Heart left ventricle (tissue), 16 donors: ENCODE results near the gene RAB44. TPM values are rescaled to one million over a fixed set of nuclear protein-coding genes. Genes with fewer than 3 reads are reported as not detected.

ENCODE experiments used
- ATAC-seq, 4 donors: fragments of 200-7000 bp; cut with Tn5 transposase; one replicate each; pipeline ENCODE4 v1.9.1; 2020 to 2022; ENCODE audit warnings: moderate library complexity in 4 of 4, mild to moderate bottlenecking in 3 of 4, moderate number of reproducible peaks in 1 of 4
- DNase-seq, 5 donors: peaks; one replicate each; pipeline ENCODE4 v3.0.0-alpha.2; 2020
- H3K27ac ChIP-seq, 12 donors: fragments of 200-600 bp; sonication (generic) in 4 of 12; one replicate each; pipeline versions ENCODE4 v1.5.0 to v1.8.0; 2016 to 2022; ENCODE audit warnings: mild to moderate bottlenecking in 2 of 12
- H3K27me3 ChIP-seq, 9 donors: fragments of 200-600 bp; sonication (generic) in 2 of 9; one replicate each; pipeline versions ENCODE4 v1.5.1 to v1.8.0; 2016 to 2022; ENCODE audit warnings: mild to moderate bottlenecking in 3 of 9
- H3K36me3 ChIP-seq, 9 donors: fragments of 200-600 bp; sonication (generic) in 2 of 9; one replicate each; pipeline versions ENCODE4 v1.5.0 to v1.8.0; 2018 to 2022; ENCODE audit warnings: mild to moderate bottlenecking in 2 of 9
- H3K4me1 ChIP-seq, 12 donors: fragments of 200-600 bp; sonication (generic) in 4 of 12; one replicate each; pipeline versions ENCODE4 v1.5.0 to v1.8.0; 2016 to 2022; ENCODE audit warnings: mild to moderate bottlenecking in 3 of 12
- H3K4me3 ChIP-seq, 12 donors: fragments of 200-600 bp; sonication (generic) in 4 of 12; one replicate each; pipeline versions ENCODE4 v1.5.0 to v1.8.0; 2017 to 2022; ENCODE audit warnings: mild to moderate bottlenecking in 9 of 12, moderate library complexity in 4 of 12
- H3K9me3 ChIP-seq, 12 donors: fragments of 200-600 bp; sonication (generic) in 4 of 12; one replicate each; pipeline versions ENCODE4 v1.5.0 to v1.8.0; 2016 to 2022; ENCODE audit warnings: mild to moderate bottlenecking in 1 of 12
- CTCF ChIP-seq, 12 donors: fragments of 200-600 bp; sonication (generic) in 4 of 12; IDR thresholded peaks; one replicate each; pipeline versions ENCODE4 v1.5.0 to v1.8.0; 2018 to 2022; ENCODE audit warnings: antibody characterized with exemption in 12 of 12, mild to moderate bottlenecking in 5 of 12
- POLR2A ChIP-seq, 2 donors: fragments of 450-650 bp; IDR thresholded peaks; one replicate each; pipeline ENCODE4 v1.6.1; 2017; ENCODE audit warnings: antibody characterized with exemption in 2 of 2, mild to moderate bottlenecking in 2 of 2, moderate library complexity in 2 of 2
- WGBS, 4 donors: extraction: QIAGEN DNeasy Blood & Tissue Kit in 2 of 4; methylation state at CpG; one replicate each; pipeline versions ENCODE4 v1.1.5 to v1.1.7; 2013 to 2018; 5-methylcytosine and 5-hydroxymethylcytosine counted together
- intact Hi-C, 10 donors: fragments of 100-400 bp; cut with DNase I; formaldehyde crosslinking; loops; one replicate each; pipeline versions ENCODE4 v1.11.1 to v1.14.2; 2022
- polyA plus RNA-seq, 2 donors: library from polyadenylated mRNA; stranded (reverse); fragments of 200-250 nt; gene quantifications; one replicate each; pipeline ENCODE4 v1.2.3, GENCODE V29; 2013
- total RNA-seq, 9 donors: library from RNA; depleted of rRNA in 2 of 9; stranded (reverse); fragments of >200 nt in 2 of 9; fragmentation: NEBNext Ultra II Directional in 3 of 9; extraction: Animal tissue kit (Norgen Biotek cat#: 25700) in 3 of 9; gene quantifications; one replicate each; pipeline versions ENCODE4 v1.1.0 to v1.2.4, GENCODE V29; 2016 to 2023
- donor health status: ischemic (EF 13 %, LVEDD 7.1; RV severe dilation, severe dysfunction).
- donor health status: healthy with polysubstance abuse.
- donor health status: DM: no; HTN: yes; CAD: no.
- donor health status: DM: no; HTN: no; CAD: no.
- donor health status: ischemic (EF 25% LVEDD 6.9; RV normal size, moderate dysfunction).
- donor health status: ischemic (EF 25% LVEDD 5.7; RV mildly dilated, moderate dysfunction).
- donor health status: healthy.
- donor health status: DM: yes; HTN: yes; CAD: no.
- donor health status: ischemic (EF 35%, LVEDD 5.7; RV mildly dilated, moderate dysfunction).
- donor health status: nonischemic (EF 11% LVEDD 7.7; RV severe dilation, severe dysfunction).
- donor health status: DM: yes; HTN: yes; CAD: no.
- donor health status: PGD.
- donor health status: ischemic (EF 29% LVEDD 5.4; RV normal size, mild dysfunction).
- donor health status: nonischemic (EF 23%, LVEDD 6.1; RV moderate dilation, normal function).

Gene RAB44
- total and polyA plus RNA-seq, 11 donors = 0.04 to 0.32 (median 0.08) TPM; not detected in 5

DNA sequence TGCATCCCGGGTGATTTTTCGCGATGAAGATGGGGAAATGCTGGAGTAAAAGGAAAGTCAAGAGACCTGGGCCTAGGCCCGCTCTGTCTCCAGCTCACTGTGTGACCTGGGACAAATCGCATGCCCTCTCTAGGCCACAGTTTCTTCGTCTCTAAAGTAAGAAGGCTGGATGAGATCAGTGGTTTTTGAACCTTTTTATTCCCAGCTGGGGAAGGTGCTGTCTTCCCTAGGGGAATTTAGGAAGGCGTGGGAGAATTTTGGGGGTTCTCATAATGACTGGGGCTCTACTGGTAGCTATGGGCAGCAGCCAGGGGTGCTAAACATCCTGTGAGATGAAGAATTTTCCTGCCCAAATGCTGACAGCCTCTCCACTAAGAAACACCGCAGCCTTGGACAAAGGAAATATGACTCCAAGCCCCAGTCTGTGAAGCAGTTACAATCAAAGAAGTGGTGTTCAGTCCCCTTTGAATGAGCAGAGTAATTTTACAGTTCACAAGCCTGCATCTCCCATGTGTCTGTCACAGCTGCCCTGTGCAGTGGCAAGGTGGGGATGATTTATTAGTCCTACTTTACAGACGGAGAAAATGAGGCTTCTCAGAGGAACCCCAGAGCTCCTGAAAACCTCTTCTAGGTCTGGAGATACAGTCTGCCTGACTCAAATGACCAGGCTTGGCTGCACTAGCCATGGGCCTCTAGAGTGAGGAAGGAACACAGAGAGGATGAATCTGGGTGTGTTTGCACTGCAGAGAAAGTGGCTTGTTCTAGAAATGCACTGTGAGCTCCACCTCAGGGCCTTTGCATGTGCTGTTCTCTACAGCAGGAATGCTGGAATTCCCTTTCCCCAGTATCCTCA lies 57.2 kb downstream of the RAB44 start:
- no peak overlapping the region for H3K4me3 ChIP-seq
- H3K4me1 ChIP-seq = peaks cover 0 to 75% (median 5%) of the 10 kb centered on the region in 12 donors
- TF ChIP-seq CTCF (IDR thresholded peaks at IDR 0.05) = no peak
- TF ChIP-seq POLR2A (IDR thresholded peaks at IDR 0.05) = no peak
- 93 to 95% (median 93%) methylated on average over 9 of the region's 9 CpGs for WGBS, 4 donors
- ATAC-seq (no peak), DNase-seq (no peak)
- H3K27ac ChIP-seq = peak overlapping the region in 1 of 12 donors; percentile 62
- H3K27me3 ChIP-seq = no peaks in the 10 kb centered on the region
- intact Hi-C loops = loop anchor here in 7 of 10 donors (5.0 to 10.0 kb wide), 6 partner anchors 70 to 333 kb away; no protein-coding TSS in a partner anchor
- H3K36me3 ChIP-seq = peaks cover 0 to 13% (median 0%) of the 10 kb centered on the region in 9 donors
- H3K9me3 ChIP-seq = peaks cover 0 to 10% (median 0%) of the 10 kb centered on the region in 12 donors

- peaks cover 0 to 5% (median 0%) of the 10 kb centered on the region in 9 donors for H3K36me3 ChIP-seq
- intact Hi-C loops = loop anchor here in 7 of 10 donors (5.0 to 10.0 kb wide), 6 partner anchors 71 to 333 kb away; no protein-coding TSS in a partner anchor
- peak overlapping the region in 2 of 12 donors; percentile 25 to 62 for H3K27ac ChIP-seq
- 61 to 70% (median 67%) methylated on average over 19 of the region's 19 CpGs for WGBS, 4 donors
- ATAC-seq (peak in 3 of 4 donors; percentile 13 to 29 (median 21)), DNase-seq (no peak)
- H3K27me3 ChIP-seq = no peaks in the 10 kb centered on the region
- no peak overlapping the region for H3K4me3 ChIP-seq
- H3K4me1 ChIP-seq = peaks cover 0 to 75% (median 5%) of the 10 kb centered on the region in 12 donors
- TF ChIP-seq CTCF (IDR thresholded peaks at IDR 0.05) = no peak
- TF ChIP-seq POLR2A (IDR thresholded peaks at IDR 0.05) = no peak
- H3K9me3 ChIP-seq = peaks cover 0 to under 1% (median 0%) of the 10 kb centered on the region in 12 donors
These were observed 58.1 kb downstream of the RAB44 start for GRCh38 chr6:36755435-36756348.

DNA sequence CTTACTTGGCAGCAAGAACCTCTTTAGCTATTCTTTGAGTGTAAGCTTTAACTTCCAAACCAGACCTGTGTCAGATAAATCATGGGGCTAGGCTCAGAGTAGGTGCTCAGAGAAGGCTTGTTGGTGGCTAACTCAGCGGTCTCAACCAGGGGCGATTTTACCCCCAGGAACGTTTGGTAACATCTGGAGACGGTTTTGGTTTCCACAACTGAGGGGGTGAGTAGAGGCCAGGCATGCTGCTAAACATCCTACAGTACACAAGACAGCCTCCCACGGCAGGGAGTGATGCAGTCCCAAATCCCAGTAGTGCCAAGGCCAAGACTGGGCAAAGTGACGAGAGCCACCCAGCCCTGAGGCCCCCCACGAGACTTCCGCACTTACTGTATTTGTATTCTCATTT lies 59.2 kb downstream of the RAB44 start:
- peak in 1 of 4 donors; percentile 6 for ATAC-seq
- no peak overlapping the region for H3K4me3 ChIP-seq
- DNase-seq = no peak
- peak overlapping the region in 4 of 12 donors; percentile 9 to 62 (median 21) for H3K27ac ChIP-seq
- peak in 1 of 12 donors; percentile 1 for TF ChIP-seq CTCF (IDR thresholded peaks at IDR 0.05)
- no peak for TF ChIP-seq POLR2A (IDR thresholded peaks at IDR 0.05)
- WGBS, 4 donors = 64 to 74% (median 68%) methylated on average over 7 to 8 of the region's 8 CpGs
- H3K4me1 ChIP-seq = peaks cover 0 to 70% (median 5%) of the 10 kb centered on the region in 12 donors
- H3K27me3 ChIP-seq = no peaks in the 10 kb centered on the region
- peaks cover 0 to 5% (median 0%) of the 10 kb centered on the region in 9 donors for H3K36me3 ChIP-seq
- intact Hi-C loops = loop anchor here in 7 of 10 donors (5.0 to 10.0 kb wide), 6 partner anchors 72 to 334 kb away; no protein-coding TSS in a partner anchor
- no peaks in the 10 kb centered on the region for H3K9me3 ChIP-seq
